Measurements from ENCODE around the gene CCDC85B. TPM values are rescaled to one million over a fixed set of nuclear protein-coding genes. Genes with fewer than 3 reads are reported as not detected.

Gene CCDC85B
- total RNA-seq, 1 experiment from 2014 or later = 85.4 TPM

DNA sequence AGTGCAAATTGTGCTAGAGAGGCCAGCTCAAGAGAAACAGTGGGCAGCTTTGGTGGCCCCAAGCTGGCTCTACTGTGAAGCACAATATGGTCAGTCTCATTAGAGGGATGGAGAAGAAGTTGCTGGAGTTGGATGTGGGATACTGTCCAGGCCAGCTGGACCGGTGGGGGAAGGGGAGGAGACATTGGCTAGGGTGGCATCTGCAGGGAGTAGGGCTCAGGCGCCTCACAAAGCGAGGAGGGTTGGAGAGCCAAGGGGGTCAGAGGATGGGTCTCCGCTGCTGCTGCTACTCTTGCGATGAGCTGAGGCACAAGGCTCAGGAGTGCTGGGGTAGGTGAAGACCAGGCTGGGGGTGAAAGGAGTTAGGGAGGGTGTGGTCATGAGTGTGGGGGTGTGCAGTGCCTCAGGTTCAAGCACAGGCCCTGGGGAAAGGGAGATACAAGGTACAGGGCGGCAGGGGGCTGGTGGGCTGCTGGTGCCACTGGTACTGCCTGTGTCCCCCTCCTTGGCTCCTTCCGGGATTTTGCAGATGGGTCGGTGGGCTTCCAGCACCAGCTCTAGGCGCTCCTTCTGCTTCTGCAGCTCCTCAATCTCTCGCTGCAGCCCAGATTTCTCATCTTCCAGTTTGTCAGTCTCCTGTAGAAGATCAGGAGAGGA, 2.3 kb downstream of the CCDC85B start:
- POLR2A ChIA-PET = interaction anchor here (0.6 to 2.2 kb wide), 5 partner anchors 8 to 252 kb away, joined by 3 to 9 read pairs (median 4); no protein-coding TSS in a partner anchor
- Histone ChIP-seq H3K36me3 (ENCODE audit: control insufficient read depth, insufficient read depth, low read length) (no peaks in the 10 kb centered on the region; the same call in 1 of the 2 replicates), H3K9me3 (ENCODE audit: control insufficient read depth, insufficient read depth, low read depth, low read length) (no peaks in the 10 kb centered on the region), H3K27ac (ENCODE audit: low read length) (peak overlapping the region; percentile 87), H3K27me3 (ENCODE audit: control insufficient read depth, insufficient read depth, low read length) (no peaks in the 10 kb centered on the region), H3K4me3 (ENCODE audit: low read depth in 2 of 2, low read length in 2 of 2) (peak overlapping the region; percentile 88 to 93), H3K4me1 (ENCODE audit: control insufficient read depth, insufficient read depth, low read length) (peaks cover 67% of the 10 kb centered on the region)
- no TSS peak for BruUV-seq (replicated peaks)
- peak; percentile 70; the same call in 1 of the 2 replicates for TF ChIP-seq POLR2AphosphoS5 (IDR thresholded peaks at IDR 0.05; ENCODE audit: low read depth, low read length)
- TF ChIP-seq, protein P1, sequence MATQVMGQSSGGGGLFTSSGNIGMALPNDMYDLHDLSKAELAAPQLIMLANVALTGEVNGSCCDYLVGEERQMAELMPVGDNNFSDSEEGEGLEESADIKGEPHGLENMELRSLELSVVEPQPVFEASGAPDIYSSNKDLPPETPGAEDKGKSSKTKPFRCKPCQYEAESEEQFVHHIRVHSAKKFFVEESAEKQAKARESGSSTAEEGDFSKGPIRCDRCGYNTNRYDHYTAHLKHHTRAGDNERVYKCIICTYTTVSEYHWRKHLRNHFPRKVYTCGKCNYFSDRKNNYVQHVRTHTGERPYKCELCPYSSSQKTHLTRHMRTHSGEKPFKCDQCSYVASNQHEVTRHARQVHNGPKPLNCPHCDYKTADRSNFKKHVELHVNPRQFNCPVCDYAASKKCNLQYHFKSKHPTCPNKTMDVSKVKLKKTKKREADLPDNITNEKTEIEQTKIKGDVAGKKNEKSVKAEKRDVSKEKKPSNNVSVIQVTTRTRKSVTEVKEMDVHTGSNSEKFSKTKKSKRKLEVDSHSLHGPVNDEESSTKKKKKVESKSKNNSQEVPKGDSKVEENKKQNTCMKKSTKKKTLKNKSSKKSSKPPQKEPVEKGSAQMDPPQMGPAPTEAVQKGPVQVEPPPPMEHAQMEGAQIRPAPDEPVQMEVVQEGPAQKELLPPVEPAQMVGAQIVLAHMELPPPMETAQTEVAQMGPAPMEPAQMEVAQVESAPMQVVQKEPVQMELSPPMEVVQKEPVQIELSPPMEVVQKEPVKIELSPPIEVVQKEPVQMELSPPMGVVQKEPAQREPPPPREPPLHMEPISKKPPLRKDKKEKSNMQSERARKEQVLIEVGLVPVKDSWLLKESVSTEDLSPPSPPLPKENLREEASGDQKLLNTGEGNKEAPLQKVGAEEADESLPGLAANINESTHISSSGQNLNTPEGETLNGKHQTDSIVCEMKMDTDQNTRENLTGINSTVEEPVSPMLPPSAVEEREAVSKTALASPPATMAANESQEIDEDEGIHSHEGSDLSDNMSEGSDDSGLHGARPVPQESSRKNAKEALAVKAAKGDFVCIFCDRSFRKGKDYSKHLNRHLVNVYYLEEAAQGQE (IDR thresholded peaks at IDR 0.05; ENCODE audit: insufficient read depth in 1 of 2, low read depth in 2 of 2, low read length in 1 of 2) = peak in 1 of 2 experiments; percentile 17; a peak in 1 of 4 replicates
- TF ChIP-seq SIN3A (IDR thresholded peaks at IDR 0.05; ENCODE audit: borderline replicate concordance, insufficient read depth, low read depth, low read length) = no peak
- TF ChIP-seq TCF7L2 (IDR thresholded peaks at IDR 0.05; ENCODE audit: low read depth, low read length) = no peak
- TF ChIP-seq, protein P2, sequence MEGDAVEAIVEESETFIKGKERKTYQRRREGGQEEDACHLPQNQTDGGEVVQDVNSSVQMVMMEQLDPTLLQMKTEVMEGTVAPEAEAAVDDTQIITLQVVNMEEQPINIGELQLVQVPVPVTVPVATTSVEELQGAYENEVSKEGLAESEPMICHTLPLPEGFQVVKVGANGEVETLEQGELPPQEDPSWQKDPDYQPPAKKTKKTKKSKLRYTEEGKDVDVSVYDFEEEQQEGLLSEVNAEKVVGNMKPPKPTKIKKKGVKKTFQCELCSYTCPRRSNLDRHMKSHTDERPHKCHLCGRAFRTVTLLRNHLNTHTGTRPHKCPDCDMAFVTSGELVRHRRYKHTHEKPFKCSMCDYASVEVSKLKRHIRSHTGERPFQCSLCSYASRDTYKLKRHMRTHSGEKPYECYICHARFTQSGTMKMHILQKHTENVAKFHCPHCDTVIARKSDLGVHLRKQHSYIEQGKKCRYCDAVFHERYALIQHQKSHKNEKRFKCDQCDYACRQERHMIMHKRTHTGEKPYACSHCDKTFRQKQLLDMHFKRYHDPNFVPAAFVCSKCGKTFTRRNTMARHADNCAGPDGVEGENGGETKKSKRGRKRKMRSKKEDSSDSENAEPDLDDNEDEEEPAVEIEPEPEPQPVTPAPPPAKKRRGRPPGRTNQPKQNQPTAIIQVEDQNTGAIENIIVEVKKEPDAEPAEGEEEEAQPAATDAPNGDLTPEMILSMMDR (IDR thresholded peaks at IDR 0.05) = no peak
- CTCF ChIA-PET = no interaction called here
- intact Hi-C loops (cut with micrococcal nuclease; ENCODE audit: unreplicated experiment) = no loop called here
- DNase-seq (ENCODE audit: low read depth, low spot score) (no peak), ATAC-seq (no peak)
- in situ Hi-C loops (cut with HindIII; ENCODE audit: low pct_unique_long_range_greater_than_20kb, low sequenced_read_pairs) = no loop called here

DNA sequence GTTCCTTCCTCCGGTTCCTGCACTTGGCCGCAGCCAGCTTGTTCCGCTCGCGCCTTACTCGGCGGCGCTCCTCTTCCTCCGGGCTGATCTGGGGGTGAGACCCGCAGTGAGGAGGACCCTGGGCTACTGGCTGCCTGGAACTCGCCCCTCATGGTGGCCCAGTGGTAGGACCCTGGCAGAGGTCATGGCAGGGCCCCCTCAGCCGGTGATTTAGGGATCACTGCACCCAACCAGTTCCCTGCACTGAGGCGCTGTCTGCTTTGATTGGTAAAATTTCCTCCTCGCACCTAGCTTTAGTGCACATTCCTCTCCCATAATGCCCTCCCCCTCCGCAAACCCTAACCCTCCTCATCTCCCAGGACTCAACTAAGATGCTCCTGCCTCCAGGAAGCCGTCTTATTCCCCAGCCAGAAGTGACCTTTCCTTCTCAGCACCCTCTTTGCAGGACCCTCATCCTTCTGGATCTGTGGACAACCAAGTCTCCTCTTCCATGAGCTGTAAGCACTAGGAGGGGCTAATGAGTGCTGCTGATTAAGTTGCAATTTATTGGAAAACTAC, 3.6 kb downstream of the CCDC85B start:
- Histone ChIP-seq H3K4me3 (ENCODE audit: low read depth in 2 of 2, low read length in 2 of 2) (peak overlapping the region in 1 of 2 experiments; percentile 17; a peak in 2 of 4 replicates), H3K36me3 (ENCODE audit: control insufficient read depth, insufficient read depth, low read length) (no peaks in the 10 kb centered on the region; the same call in 1 of the 2 replicates), H3K27ac (ENCODE audit: low read length) (peak overlapping the region; percentile 87), H3K27me3 (ENCODE audit: control insufficient read depth, insufficient read depth, low read length) (no peaks in the 10 kb centered on the region), H3K4me1 (ENCODE audit: control insufficient read depth, insufficient read depth, low read length) (peaks cover 63% of the 10 kb centered on the region), H3K9me3 (ENCODE audit: control insufficient read depth, insufficient read depth, low read depth, low read length) (no peaks in the 10 kb centered on the region)
- BruUV-seq (replicated peaks) = no TSS peak
- CTCF ChIA-PET = no interaction called here
- in situ Hi-C loops (cut with HindIII; ENCODE audit: low pct_unique_long_range_greater_than_20kb, low sequenced_read_pairs) (no loop called here), intact Hi-C loops (cut with micrococcal nuclease; ENCODE audit: unreplicated experiment) (no loop called here)
- POLR2A ChIA-PET = interaction anchor here (0.5 to 1.1 kb wide), 5 partner anchors 18 to 226 kb away, joined by 3 to 12 read pairs (median 4); no protein-coding TSS in a partner anchor
- TF ChIP-seq TCF7L2 (IDR thresholded peaks at IDR 0.05; ENCODE audit: low read depth, low read length) = 0 out of 2 replicates have a peak, but pooled peaks have one; percentile 32
- no peak for TF ChIP-seq SIN3A (IDR thresholded peaks at IDR 0.05; ENCODE audit: borderline replicate concordance, insufficient read depth, low read depth, low read length)
- TF ChIP-seq, protein P1 (IDR thresholded peaks at IDR 0.05; ENCODE audit: insufficient read depth in 1 of 2, low read depth in 2 of 2, low read length in 1 of 2) = 0 out of 4 replicates have a peak, but pooled peaks of 1 of the 2 experiments have one; percentile 21
- TF ChIP-seq, protein P2 (IDR thresholded peaks at IDR 0.05) = no peak; the same call in 1 of the 2 replicates
- peak; percentile 80 for TF ChIP-seq POLR2AphosphoS5 (IDR thresholded peaks at IDR 0.05; ENCODE audit: low read depth, low read length)
- DNase-seq (ENCODE audit: low read depth, low spot score) (no peak), ATAC-seq (no peak)

Measured in Panc1 (cell line).